Activated CD4-positive, alpha-beta T cell treated with anti-CD3 and anti-CD28 coated beads for 1 hour (primary cell): ENCODE data around the gene AGPAT4.
A peak's percentile ranks its signal among the peaks of the same experiment; 100 is the strongest.
"Not testable (repeated sequence)": the region's sequence is repeated elsewhere in the genome, so short reads cannot be mapped to it uniquely, and the experiment has no call there.

Source experiments
- DNase-seq: peaks from one replicate; pipeline ENCODE4 v3.0.0-alpha.2; 2020

AGPAT4 gene, protein sequence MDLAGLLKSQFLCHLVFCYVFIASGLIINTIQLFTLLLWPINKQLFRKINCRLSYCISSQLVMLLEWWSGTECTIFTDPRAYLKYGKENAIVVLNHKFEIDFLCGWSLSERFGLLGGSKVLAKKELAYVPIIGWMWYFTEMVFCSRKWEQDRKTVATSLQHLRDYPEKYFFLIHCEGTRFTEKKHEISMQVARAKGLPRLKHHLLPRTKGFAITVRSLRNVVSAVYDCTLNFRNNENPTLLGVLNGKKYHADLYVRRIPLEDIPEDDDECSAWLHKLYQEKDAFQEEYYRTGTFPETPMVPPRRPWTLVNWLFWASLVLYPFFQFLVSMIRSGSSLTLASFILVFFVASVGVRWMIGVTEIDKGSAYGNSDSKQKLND

DNA sequence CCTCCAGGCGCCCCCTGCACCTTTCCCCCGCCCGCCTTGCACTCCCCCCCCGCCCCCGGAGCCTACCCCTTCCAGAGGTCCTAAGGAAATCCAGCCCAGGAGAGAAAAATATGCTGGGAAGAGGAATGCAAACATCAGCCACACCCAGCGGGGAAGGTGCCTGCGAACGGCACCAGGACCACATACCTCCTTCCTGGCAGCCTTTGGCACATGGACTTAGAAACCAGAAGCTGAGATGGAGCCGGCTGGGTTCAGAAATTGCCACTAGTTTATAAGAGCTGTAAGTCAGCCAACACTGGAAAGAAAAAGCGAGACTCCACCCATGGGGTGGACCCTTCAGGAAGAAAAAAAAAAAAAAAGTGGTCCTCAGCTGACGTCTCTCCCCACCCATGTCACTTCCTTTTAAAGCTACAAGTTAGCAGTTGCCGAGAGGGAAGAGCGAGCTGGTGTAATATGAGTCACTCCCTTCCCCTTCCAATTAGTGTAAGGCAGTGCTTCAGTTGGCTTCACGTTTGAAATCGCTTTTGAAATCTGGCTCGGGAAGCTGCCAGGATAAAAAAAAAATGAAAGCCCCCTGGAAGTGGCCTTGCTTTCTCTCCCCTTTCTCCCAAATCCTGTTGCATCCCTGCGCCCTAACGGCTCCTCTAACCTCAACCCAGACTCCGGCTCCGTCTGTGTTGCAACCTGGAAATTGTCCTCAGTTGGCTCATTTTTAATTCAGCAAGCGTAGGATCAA is at the start of gene AGPAT4:
TSS of gene AGPAT4 (minus strand) at position 310 of the 736 bp plus-strand sequence. CDS start 41,848 bp downstream, outside the sequence.
- DNase-seq: peak; percentile 36

DNA sequence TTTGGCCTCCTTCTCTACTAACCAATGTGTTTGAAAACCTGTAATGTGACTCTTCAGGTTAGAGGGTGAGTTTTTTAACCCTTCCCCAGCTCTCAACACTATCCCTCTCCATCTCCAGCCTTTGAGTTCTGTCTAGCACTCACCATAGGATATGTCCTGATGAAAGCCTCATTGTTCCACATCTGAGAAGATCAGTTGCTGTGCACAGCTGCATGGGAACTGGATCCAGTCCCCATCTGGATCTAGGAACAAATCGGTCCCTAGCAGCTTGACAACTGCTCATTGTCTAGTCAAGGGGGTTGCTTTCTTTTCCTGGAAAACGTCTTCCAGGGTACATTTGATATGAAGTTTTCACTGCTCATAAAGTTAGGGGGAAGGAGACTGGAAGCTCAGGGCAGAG is 45.4 kb upstream of the AGPAT4 start:
- DNase-seq: no peak

DNA sequence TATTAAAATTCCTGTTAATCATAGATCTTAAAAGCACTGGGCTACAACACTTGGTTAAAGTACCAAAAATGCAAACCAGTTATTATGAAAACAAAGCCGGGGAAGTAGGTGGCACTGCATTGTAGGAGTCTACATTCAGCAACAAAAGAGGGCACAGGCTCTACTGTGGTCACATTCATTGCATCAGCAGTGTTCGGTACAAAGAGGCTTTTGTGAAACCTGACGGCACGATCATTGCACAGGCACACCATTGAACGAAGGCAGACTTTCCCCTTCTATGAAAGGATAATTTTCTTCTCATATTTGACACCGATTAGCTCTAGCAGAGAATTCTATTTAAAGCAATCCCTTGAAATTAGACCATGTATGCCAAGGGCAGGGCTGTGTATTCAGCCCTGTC is 44.6 kb upstream of the AGPAT4 start:
- no peak for DNase-seq

DNA sequence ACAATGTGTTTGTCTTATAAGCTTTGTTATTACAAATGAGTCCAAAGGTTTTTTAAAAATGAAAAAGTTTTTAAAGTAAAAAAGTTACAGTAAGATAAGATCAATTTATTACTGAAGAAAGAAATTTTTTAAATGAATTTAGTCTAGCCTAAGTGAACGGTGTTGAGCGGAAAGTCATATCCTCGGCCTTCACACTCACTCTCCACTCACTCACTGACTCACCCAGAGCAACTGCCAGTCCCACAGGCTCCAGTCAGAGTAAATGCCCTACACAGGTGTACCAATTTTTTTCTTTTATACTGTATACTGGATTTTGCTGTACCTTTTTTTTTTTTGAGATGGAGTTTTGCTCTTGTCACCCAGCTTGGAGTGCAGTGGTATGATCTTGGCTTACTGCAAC is 42.7 kb upstream of the AGPAT4 start:
- no peak for DNase-seq

DNA sequence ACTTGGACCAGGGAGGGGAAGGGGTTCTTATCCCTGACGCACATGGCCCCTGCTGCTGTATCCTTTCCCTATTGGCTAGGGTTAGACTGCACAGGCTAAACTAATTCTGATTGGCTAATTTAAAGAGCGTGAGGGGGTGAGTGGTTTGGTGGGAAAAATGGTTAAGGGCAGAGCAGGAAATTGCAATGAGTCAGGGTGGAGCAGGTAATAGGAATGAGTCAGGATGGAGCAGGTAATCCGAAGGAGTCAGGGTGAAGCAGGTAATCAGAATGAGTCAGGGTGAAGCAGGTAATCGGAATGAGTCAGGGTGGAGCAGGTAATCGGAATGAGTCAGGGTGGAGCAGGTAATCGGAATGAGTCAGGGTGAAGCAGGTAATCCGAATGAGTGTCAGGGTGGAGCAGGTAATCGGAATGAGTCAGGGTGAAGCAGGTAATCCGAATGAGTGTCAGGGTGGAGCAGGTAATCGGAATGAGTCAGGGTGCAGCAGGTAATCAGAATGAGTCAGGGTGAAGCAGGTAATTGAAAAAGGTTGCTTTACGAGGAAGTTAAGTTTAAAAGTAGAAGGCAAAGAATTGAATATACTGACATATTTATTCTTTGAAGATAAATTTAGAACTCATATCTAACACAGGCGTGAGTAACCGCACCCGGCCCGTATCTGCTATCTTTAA is 41.5 kb upstream of the AGPAT4 start:
- not testable (repeated sequence) for DNase-seq

DNA sequence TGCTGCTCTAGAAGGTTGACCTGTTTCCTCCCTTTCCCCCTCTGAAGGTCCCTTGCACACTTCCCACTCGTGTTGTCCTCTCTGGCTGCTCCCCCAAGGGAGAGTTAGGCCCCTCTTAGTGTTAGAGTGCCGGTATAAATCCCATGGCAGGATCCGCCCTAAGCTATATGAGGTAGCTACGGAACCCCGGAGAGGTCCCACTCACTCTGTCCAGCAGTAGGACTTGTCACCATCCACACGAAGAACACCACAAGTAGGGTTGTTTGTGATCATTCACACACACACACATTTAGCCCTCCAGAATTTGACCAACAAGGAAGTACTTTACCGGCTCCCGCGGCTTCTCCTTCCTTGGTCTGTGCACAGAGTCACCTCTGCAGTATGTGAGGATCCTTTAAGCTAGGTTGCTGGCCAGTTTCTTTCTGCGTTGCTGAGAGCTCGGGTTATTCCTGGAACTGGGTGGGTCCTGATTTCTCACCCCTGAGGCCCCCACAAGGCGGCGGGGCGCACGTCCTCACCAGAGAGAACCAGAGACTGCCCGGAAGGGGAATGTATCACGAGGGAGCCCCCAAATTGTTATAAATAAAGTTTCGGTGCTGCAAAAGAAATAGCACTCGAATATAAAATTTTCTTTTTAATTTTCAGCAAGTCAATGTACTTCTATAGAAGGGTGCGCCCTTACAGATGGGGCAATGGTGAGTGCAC is 40.8 kb upstream of the AGPAT4 start:
- DNase-seq: not testable (repeated sequence)

DNA sequence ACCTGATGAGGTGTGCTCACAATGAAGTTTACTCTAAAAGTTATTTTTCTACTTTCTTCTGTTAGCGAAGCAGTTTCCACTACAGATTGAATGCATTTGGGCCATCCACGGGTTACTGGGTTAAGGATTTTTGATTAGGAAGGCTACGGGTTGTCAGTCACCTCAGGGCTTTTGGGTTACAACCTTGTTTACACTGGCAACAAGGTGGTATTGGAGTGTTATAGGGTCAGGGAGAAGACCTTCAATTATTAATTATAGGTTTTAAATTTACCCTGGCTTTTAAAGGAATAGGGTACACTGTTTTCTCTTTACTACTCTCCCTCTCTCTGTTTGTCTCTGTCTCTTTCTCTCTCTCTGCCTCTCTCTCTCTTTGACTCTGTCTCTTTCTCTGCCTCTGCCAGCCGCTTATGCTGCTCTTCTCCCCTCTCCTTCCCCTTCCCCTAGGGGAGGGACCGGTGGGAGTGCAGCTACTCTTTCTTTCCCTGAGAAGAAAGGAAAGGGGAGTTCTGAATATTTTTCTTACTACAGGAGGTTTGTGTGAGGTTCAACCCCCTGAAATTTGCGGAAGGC is 40.2 kb upstream of the AGPAT4 start:
- DNase-seq: no peak

DNA sequence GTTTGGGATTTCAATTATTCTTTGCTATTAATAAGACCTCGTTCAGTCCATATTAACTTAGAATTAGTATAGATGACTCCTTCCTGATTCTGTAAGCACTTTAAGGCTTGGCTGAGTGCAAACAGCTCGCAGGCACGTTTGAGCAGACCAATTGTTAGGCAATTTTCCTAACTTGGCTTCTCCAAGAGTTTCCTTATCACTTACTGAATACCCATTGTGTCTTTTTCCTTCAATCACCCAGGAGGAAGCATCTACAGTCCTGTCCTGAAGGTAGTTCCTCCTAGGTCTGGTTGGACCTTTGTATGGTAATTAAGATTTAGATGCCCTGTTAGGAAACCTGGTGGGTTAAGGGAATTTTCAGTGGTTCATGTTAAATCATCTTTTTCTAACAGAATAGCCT is 39.6 kb upstream of the AGPAT4 start:
- DNase-seq: not testable (repeated sequence)

DNA sequence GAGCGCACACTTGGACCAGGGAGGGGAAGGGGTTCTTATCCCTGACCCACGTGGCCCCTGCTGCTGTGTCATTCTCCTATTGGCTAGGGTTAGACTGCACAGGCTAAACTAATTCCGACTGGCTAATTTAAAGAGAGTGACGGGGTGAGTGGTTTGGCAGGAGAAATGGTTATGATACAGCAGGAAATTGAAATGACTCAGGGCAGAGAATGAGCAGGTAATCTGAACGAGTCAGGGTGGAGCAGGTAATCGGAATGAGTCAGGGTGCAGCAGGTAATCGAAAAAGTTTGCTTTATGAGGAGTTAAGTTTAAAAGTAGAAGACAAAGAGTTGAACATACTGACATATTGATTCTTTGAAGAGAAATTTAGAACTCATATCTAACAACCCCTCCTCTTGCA is 35.9 kb upstream of the AGPAT4 start:
- DNase-seq: not testable (repeated sequence)

DNA sequence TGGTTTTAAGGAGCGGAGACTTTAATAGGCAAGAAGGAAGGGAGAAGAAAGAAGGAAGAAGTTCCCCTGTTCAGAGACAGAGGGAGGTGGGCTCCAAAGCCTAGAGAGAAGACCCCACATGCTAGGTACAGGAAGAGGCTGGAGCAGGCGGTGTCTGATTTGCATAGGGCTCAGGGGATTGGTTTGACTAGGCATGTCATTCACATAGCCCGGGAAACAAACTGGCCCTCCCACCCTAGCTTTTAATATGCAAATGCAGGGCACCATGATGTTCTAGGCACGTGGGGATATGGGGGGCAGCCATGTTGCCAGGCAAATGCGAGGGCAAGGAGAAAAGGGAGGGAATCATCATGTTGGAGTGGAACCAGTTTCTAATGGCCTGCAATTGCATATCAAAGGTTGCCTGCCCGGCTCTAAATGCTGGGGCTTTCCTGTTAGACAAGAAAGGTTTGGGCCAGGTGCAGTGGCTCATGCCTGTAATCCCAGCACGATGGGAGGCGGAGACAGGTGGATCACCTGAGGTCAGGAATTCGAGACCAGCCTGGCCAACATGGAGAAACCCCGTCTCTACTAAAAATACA is 34.3 kb upstream of the AGPAT4 start:
- DNase-seq: no peak

DNA sequence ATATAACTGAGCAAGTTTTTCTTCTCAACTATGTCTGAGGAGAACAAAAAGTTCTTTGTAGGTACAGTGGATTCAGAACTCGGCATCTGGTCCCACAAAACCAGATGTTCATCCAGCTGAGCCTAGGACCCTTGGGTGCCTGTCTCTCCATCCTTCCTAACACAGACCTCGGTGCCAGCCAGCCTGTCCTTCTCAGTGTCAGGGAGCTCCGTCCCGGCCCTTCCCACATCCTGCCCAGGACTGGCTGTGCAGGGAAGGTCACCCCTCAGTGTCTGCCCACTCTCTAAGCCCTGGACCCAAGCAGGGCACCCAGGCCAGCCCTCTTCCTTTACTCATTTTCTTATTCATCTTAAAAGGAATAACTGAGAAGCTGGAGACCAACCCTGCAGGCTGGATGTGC is 32.0 kb upstream of the AGPAT4 start:
- DNase-seq: no peak

DNA sequence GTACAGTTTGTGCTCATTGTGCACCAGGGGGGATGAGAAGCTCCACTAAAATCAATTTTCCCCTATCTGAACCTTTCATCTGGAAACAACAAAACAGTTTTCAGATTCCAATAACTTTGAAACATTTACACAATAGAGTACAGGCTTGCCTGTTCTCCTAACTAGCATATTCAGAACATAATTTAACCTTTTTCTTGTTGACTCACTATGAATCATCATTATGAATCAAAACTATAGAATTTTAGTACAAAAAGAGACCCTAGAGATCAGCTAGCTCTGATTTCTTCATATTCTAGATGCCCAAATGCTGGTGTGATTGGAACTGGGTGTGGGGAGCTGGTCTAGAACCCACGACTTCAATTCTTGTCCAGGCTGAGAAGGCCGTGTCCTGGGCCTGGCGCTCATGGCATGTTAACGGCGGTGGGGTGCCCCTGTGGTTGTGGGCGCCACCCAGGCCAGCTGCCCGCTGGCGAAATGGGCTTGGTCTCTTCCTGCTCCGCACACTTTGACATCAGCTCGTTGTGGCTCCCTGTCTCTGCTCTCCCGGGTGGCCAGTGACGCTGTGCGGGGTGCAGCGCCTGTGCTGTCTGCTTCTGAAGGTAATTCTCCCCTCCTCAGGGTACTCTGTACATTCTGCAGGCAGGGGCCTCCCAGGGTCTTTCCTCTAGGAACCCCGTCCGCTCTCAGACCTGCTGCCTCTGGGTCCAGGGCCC is 29.9 kb upstream of the AGPAT4 start:
- no peak for DNase-seq

DNA sequence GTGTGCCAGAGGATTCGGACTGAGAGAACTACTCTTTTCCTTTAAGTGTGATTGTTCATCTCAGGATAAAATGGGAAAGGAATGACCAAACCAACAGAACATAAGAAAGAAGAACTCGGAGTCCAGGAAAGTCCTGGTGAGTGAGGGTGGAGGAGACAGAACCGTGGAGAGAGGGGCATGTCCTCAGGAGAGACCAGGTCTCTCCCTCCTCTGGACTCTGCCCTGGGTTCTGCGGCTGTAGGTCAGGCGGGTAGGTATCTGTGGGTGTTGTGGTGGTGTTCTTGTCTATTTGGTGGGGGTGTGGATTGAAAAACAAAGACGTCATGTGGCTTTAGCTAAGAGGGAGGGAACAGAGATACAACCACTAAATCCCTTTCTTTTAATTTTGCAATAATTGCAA is 29.1 kb upstream of the AGPAT4 start:
- DNase-seq: no peak

DNA sequence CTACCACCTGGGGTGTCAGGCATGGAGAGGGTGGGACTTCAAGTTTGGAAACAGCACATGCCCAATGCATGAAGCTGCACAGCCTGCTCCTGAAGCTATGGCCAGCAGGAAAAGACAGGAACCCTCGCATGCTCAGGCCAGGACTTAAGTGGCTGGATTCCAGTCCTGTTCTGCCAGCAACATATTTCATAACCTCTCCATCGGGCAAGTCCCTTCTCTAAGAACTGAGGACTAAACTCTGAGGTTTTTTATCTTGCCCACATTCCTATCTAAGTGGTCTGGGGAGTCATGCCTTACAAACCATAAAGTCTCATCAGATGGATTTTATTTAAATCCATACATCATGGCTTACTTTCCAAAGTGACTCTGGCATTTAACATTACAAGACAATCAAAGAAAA is 27.5 kb upstream of the AGPAT4 start:
- DNase-seq: no peak

DNA sequence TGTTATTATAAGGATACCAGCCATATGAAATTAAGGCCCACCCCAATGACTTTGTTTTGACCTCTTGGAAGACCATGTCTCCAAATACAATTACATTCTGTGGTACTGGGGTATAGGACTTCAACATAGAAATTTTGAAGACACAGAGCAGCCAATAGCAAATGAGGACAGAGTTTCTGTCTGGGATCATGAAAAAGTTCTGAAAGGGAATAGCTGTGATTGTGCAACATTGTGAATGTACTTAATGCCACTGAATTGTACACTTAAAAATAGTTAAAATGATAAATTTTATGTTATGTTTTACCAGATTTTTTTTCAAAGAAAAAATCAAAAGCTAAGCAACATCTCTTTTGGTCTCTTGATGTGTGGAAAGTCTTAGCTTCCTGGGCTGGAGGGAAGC is 27.0 kb upstream of the AGPAT4 start:
- DNase-seq: no peak

DNA sequence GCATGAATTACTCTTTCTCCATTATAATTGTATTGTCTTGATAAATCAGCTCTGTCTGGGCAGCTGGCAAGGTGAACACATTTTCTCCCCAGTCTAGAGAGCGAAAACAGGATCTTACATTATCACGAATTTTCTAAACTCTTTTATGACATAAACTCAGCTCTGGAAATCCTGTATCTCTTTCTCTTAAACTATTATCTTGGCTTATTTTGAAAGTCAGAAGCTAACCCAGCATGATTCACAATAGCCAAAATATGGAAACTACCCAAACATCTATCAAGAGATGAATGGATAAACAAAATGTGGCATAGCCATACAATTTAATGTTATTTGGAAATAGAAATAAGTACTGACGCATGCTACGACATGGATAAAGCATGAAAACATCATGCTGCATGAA is 25.9 kb upstream of the AGPAT4 start:
- DNase-seq: no peak

DNA sequence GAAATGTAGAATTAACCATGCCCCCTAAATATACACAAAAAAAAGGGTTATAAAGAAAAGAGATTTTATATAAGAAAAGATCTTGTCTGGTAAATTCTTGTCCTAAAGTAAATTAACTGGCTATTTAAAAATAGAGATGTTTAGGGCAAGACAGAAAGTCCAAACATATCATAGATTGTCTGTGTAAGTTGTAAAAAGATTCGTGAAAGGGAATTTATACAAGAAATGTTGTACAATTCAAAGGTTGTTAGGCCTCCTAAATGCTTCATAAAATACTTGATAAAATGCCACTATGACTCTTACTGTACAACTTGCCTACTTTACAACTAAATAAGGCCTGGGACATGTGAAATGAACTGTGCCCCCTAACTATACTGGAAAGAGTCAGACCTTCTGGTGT is 21.9 kb upstream of the AGPAT4 start:
- DNase-seq: no peak

DNA sequence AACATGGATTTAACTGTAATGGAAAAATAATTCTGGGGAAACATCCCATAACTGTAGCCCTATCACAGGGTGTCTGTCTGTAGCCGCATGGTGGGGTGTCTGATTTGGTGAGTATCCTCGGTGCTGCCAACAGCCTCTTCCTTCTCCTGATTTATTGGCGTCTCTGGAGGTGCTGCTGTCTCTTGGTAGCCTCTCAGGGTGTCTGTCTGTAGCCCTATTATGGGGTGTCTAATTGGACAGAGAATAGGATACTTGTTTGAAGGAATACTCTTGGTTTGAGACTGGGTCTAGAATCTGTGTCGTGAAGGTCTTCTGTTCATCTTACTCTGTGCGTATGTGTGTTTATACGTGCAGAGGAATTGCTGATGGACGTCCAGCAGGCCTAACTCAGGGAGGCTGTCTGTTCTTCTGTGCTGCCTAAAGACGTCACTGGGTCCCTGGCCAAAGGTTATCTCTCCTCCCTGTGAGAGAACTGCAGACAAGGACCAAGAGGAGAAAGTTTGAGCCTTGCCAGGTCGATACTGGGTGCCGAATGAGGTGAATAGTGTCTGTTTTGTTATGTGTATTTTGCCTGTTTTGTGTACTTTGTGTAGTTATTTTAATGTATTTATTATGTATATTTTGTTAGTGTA is 18.9 kb upstream of the AGPAT4 start:
- DNase-seq: no peak

DNA sequence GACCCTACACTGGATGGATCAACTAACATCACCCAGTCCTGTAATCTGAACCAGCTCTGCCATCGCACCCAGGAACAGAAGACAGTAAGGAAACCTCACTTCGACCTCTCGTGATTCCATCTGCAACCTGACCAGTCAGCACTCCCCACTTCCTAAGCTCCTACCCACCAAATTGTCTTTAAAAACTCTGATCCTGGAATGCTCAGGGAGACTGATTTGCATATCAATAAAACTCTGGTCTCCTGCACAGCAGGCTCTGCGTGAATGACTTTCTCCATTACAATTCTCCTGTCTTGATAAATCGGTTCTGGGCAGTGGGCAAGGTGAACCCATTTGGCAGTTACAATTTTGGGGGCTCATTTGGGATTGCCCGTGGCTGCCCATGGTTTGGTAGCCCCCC is 18.3 kb upstream of the AGPAT4 start:
- no peak for DNase-seq

DNA sequence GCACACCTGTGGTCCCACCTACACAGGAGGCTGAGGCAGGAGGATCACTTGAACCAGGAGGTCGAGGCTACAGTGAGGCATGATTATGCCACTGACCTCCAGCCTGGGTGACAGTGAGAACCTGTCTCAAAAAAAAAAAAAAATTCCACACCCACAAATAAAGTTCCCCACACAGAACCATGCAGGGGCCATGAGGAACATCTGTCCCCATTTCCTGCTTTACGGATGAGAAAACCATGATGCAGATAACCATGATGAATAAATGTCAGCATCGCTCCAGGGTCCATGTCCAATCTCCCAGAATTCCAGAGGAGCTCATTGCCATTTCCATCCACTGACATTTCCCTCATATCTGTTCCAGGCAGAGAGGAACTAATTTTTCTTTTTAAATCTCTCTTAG is 16.9 kb upstream of the AGPAT4 start:
- DNase-seq: no peak

DNA sequence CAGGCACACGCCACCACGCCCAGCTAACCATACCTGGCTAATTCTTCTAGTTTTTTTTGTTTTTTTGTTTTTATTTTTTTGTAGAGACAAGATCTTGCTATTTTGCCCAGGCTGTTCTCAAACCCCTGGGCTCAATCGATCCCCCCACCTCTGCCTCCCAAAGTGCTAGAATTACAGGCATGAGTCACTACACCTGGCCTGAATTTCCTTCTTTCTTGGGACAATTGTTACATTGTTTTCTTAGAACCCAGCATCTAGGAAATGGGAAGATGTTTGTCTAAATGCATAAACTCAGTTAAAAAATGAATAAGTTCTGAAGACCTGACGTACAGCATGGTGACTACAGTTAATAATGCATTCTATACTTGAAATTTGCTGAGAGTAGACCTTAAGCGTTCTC is 10.8 kb upstream of the AGPAT4 start:
- no peak for DNase-seq
